ENCODE data around the gene MOV10. TPM values are rescaled to one million over a fixed set of nuclear protein-coding genes. Genes with fewer than 3 reads are reported as not detected.

The MOV10 gene
- total RNA-seq, 2 donors from 2014 or later: 113 to 124 TPM

DNA sequence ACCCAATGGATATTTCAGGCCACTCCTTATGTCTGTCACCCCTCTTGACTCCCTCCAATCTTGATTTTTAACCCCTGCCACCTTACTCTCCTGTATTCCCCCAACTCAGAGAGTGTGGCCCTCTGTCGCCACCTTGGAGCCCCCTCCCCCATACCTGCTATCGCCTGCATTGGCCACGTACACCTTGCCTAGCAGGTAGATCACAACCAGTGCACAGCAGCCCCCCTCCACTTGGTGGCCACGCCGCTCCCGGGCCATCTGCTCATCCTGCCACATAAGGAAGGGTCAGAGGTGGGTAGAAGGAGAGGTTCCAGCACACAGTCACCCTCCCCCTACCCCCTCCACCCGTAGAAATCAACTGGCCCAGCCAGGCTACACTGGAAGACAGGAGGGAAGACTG lies 37.7 kb downstream of the MOV10 start:
- TF ChIP-seq, protein P1, sequence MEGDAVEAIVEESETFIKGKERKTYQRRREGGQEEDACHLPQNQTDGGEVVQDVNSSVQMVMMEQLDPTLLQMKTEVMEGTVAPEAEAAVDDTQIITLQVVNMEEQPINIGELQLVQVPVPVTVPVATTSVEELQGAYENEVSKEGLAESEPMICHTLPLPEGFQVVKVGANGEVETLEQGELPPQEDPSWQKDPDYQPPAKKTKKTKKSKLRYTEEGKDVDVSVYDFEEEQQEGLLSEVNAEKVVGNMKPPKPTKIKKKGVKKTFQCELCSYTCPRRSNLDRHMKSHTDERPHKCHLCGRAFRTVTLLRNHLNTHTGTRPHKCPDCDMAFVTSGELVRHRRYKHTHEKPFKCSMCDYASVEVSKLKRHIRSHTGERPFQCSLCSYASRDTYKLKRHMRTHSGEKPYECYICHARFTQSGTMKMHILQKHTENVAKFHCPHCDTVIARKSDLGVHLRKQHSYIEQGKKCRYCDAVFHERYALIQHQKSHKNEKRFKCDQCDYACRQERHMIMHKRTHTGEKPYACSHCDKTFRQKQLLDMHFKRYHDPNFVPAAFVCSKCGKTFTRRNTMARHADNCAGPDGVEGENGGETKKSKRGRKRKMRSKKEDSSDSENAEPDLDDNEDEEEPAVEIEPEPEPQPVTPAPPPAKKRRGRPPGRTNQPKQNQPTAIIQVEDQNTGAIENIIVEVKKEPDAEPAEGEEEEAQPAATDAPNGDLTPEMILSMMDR (conservative IDR thresholded peaks at IDR 0.05): no peak
- Mint-ChIP-seq H3K27ac (no peak overlapping the region), H3K27me3 (ENCODE audit: insufficient read depth) (peaks cover 79% of the 10 kb centered on the region), H3K9me3 (no peaks in the 10 kb centered on the region), H3K4me1 (peaks cover 48% of the 10 kb centered on the region), H3K36me3 (ENCODE audit: low read depth) (no peaks in the 10 kb centered on the region), H3K4me3 (no peak overlapping the region)
- no peaks in the 10 kb centered on the region for H3K4me1 ChIP-seq (ENCODE audit: control insufficient read depth, insufficient read depth, low read length)
- no peak for DNase-seq
- H3K9ac ChIP-seq (ENCODE audit: extremely low read depth, low read length, poor library complexity, severe bottlenecking): no peak overlapping the region
- H3K9me3 ChIP-seq (ENCODE audit: control insufficient read depth, low read length): no peaks in the 10 kb centered on the region
- H3K36me3 ChIP-seq (ENCODE audit: control insufficient read depth, insufficient read depth, low read length): no peaks in the 10 kb centered on the region
- 91% methylated on average over 7 of the region's 7 CpGs; no CpG with 5 or more reads in 1 of the 2 experiments for WGBS, 2 experiments (ENCODE audit: insufficient coverage in 1 of 2, insufficient read length in 1 of 2)
- H3K27ac ChIP-seq (ENCODE audit: low read depth, low read length): no peak overlapping the region
- H3K27me3 ChIP-seq (ENCODE audit: control insufficient read depth, insufficient read depth, low read length, poor library complexity, severe bottlenecking): peaks cover 28% of the 10 kb centered on the region
- H3K4me3 ChIP-seq (ENCODE audit: low read length): no peak overlapping the region

DNA sequence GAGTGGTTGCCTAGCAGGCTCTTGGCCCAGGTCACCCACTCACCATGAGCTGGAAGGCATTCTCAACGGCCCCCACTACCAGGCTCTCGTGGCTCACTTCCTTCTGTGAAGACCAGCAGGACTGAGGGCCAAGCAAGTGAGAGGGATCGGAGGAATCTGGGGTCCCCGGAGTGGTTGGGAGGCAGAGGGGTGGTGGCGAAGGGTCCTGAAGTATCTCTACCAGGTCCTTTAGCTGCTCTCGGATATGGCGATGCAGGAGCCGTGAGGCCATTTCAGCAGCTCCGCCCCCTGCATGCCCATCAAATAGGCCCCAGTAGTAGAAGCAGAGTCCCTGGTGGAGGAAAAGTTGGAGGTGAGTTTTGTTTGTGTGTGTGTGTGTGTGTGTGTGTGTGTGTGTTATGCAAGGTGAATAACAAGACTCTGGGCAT lies 38.3 kb downstream of the MOV10 start:
- TF ChIP-seq, protein P1 (conservative IDR thresholded peaks at IDR 0.05): no peak
- Histone ChIP-seq H3K27ac (ENCODE audit: low read depth, low read length) (no peak overlapping the region), H3K9me3 (ENCODE audit: control insufficient read depth, low read length) (no peaks in the 10 kb centered on the region), H3K9ac (ENCODE audit: extremely low read depth, low read length, poor library complexity, severe bottlenecking) (no peak overlapping the region), H3K36me3 (ENCODE audit: control insufficient read depth, insufficient read depth, low read length) (no peaks in the 10 kb centered on the region), H3K4me3 (ENCODE audit: low read length) (no peak overlapping the region), H3K4me1 (ENCODE audit: control insufficient read depth, insufficient read depth, low read length) (no peaks in the 10 kb centered on the region), H3K27me3 (ENCODE audit: control insufficient read depth, insufficient read depth, low read length, poor library complexity, severe bottlenecking) (peaks cover 28% of the 10 kb centered on the region)
- Mint-ChIP-seq H3K4me3 (no peak overlapping the region), H3K4me1 (peaks cover 44% of the 10 kb centered on the region), H3K36me3 (ENCODE audit: low read depth) (no peaks in the 10 kb centered on the region), H3K9me3 (no peaks in the 10 kb centered on the region), H3K27me3 (ENCODE audit: insufficient read depth) (peaks cover 76% of the 10 kb centered on the region), H3K27ac (no peak overlapping the region)
- 68 to 75% methylated on average over 6 to 9 of the region's 9 CpGs for WGBS, 2 experiments (ENCODE audit: insufficient coverage in 1 of 2, insufficient read length in 1 of 2)
- DNase-seq: peak; percentile 71

DNA sequence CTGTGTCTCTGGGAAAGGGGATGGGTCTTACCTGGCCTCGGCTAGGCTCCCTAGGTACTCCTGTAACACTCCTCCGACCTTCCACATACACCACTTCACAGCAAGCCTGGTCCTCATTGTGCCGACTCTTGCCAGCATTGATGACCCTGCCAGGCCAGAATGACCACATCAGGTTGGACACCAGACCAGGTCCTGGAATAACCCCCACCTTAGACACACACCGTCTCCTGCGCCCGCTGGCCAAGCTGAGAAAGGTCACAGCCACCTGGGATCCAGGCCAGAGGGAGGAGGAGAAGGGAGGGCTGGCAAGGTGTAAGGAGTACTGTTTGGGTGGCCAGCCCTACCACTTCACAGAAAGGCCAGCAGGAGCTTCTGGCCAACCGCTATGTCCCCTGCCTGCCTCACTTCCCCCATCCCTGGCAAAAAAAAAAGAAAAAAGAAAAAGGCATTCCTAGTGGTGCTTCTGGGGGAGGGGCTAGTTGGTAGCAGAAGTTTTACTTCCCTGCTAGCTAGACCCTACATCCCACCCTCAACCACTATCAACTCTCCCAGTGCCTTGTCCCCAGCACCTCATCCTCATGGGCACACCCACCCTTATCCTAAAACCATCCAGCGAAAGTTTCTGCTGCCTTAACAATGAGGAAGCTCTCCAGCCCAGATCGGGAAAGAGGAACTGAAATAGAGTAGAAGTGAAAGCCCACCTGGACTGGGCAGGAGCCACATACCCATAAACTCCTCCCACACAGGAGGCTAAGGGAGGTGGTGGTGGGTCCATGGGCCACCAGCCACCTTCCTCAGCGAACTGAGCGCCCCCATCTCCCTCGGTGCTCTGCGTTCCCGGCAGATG lies 39.2 kb downstream of the MOV10 start:
- no peak overlapping the region for H3K9ac ChIP-seq (ENCODE audit: extremely low read depth, low read length, poor library complexity, severe bottlenecking)
- H3K4me3 Mint-ChIP-seq: peak overlapping the region; percentile 65
- H3K27ac ChIP-seq (ENCODE audit: low read depth, low read length): no peak overlapping the region
- no peaks in the 10 kb centered on the region for H3K36me3 Mint-ChIP-seq (ENCODE audit: low read depth)
- H3K9me3 ChIP-seq (ENCODE audit: control insufficient read depth, low read length): no peaks in the 10 kb centered on the region
- peaks cover 42% of the 10 kb centered on the region for H3K4me1 Mint-ChIP-seq
- H3K4me1 ChIP-seq (ENCODE audit: control insufficient read depth, insufficient read depth, low read length): no peaks in the 10 kb centered on the region
- no peaks in the 10 kb centered on the region for H3K9me3 Mint-ChIP-seq
- DNase-seq: peak; percentile 76
- peak overlapping the region; percentile 76 for H3K4me3 ChIP-seq (ENCODE audit: low read length)
- H3K36me3 ChIP-seq (ENCODE audit: control insufficient read depth, insufficient read depth, low read length): no peaks in the 10 kb centered on the region
- no peak overlapping the region for H3K27ac Mint-ChIP-seq
- H3K27me3 Mint-ChIP-seq (ENCODE audit: insufficient read depth): peaks cover 73% of the 10 kb centered on the region
- TF ChIP-seq, protein P1 (conservative IDR thresholded peaks at IDR 0.05): no peak
- WGBS, 2 experiments (ENCODE audit: insufficient coverage in 1 of 2, insufficient read length in 1 of 2): 7 to 47% methylated on average over 5 to 13 of the region's 14 CpGs
- peaks cover 28% of the 10 kb centered on the region for H3K27me3 ChIP-seq (ENCODE audit: control insufficient read depth, insufficient read depth, low read length, poor library complexity, severe bottlenecking)

Data from endodermal cell (in vitro differentiated cells).